HG03565 (cell line): ENCODE results near the gene ATP7A.
"Not testable (repeated sequence)": the region's sequence is repeated elsewhere in the genome, so short reads cannot be mapped to it uniquely, and the experiment has no call there.

ENCODE experiments used
- ATAC-seq: cut with Tn5 transposase; IDR thresholded peaks from one replicate; pipeline ENCODE4 v1.9.1; 2021; ENCODE audit warnings: mild to moderate bottlenecking, moderate library complexity; ENCODE audit not compliant: unreplicated experiment

Gene ATP7A

GRCh38 chrX:77945031-77945430, 34.5 kb downstream of the ATP7A start:
- ATAC-seq, result not testable (repeated sequence)

- no peak for ATAC-seq
Measured at GRCh38 chrX:77945910-77946545, 35.5 kb downstream of the ATP7A start.

- ATAC-seq, result no peak
Measured at GRCh38 chrX:77946571-77946970, 36.1 kb downstream of the ATP7A start.

- ATAC-seq, result no peak
Measured at GRCh38 chrX:77949840-77950239, 39.3 kb downstream of the ATP7A start.

- no peak for ATAC-seq
Measured at GRCh38 chrX:77952173-77952572, 41.7 kb downstream of the ATP7A start.

- no peak for ATAC-seq
Measured at GRCh38 chrX:77953302-77953701, 42.8 kb downstream of the ATP7A start.

- ATAC-seq, result no peak
Measured at GRCh38 chrX:77953708-77954107, 43.2 kb downstream of the ATP7A start.

GRCh38 chrX:77960567-77960966, 50.1 kb downstream of the ATP7A start:
- ATAC-seq, result no peak

GRCh38 chrX:77961063-77961462, 50.6 kb downstream of the ATP7A start:
- ATAC-seq, result no peak

- ATAC-seq, result no peak
Measured at GRCh38 chrX:77962068-77962902, 51.8 kb downstream of the ATP7A start.

GRCh38 chrX:77966361-77966760, 55.9 kb downstream of the ATP7A start:
- no peak for ATAC-seq

GRCh38 chrX:77967631-77968030, 57.1 kb downstream of the ATP7A start:
- no peak for ATAC-seq

GRCh38 chrX:77969538-77969937, 59.0 kb downstream of the ATP7A start, which contains the start of gene PGAM4:
Gene PGAM4, minus strand, starts transcription at chrX:77969638. Its CDS starts 0 bp downstream, at chrX:77969638.
- no peak for ATAC-seq

GRCh38 chrX:77975755-77976154, 65.3 kb downstream of the ATP7A start:
- no peak for ATAC-seq

- ATAC-seq, result no peak
Measured at GRCh38 chrX:77977095-77977494, 66.6 kb downstream of the ATP7A start.

- no peak for ATAC-seq
Measured at GRCh38 chrX:77977518-77977917, 67.0 kb downstream of the ATP7A start.

- no peak for ATAC-seq
Measured at GRCh38 chrX:77979870-77980269, 69.4 kb downstream of the ATP7A start.

- ATAC-seq, result no peak
Measured at GRCh38 chrX:78011846-78012245, 101.4 kb downstream of the ATP7A start.

GRCh38 chrX:78019586-78020483, 109.3 kb downstream of the ATP7A start:
- ATAC-seq, result no peak

- no peak for ATAC-seq
Measured at GRCh38 chrX:78024349-78025059, 114.0 kb downstream of the ATP7A start.

GRCh38 chrX:78027798-78028197, 117.3 kb downstream of the ATP7A start:
- no peak for ATAC-seq
